SK-N-MC (cell line): ENCODE data around the gene ANKFN1.
A peak's percentile ranks its signal among the peaks of the same experiment; 100 is the strongest.

ENCODE experiments used
- DNase-seq: peaks from one replicate; pipeline ENCODE4 v3.0.0-alpha.2; 2011; ENCODE audit warnings: low read depth, low spot score
- H3K27ac ChIP-seq: fragments of 200-600 bp; sonication (generic); 2 replicates; pipeline ENCODE4 v1.5.1; 2016; ENCODE audit warnings: mixed run types
- H3K36me3 ChIP-seq: fragments of 200-600 bp; sonication (generic); 2 replicates; pipeline ENCODE4 v1.6.1; 2017; ENCODE audit warnings: antibody characterized with exemption, low read length, mixed read lengths; ENCODE audit not compliant: insufficient read depth
- H3K4me3 ChIP-seq: fragments of 200-600 bp; sonication (generic); 2 replicates; pipeline ENCODE4 v1.5.1; 2016
- H3K9ac ChIP-seq: fragments of 200-600 bp; sonication (generic); 2 replicates; pipeline ENCODE4 v1.8.0; 2017; ENCODE audit warnings: mixed run types, mixed read lengths; ENCODE audit not compliant: insufficient read length
- H3K9me3 ChIP-seq: fragments of 200-600 bp; sonication (generic); 2 replicates; pipeline ENCODE4 v1.6.1; 2017; ENCODE audit warnings: low read depth, mild to moderate bottlenecking, antibody characterized with exemption, low read length, moderate library complexity, mixed read lengths
- EZH2 ChIP-seq: fragments of 200-600 bp; sonication (generic); IDR thresholded peaks from one replicate; pipeline ENCODE4 v1.6.1; 2017; ENCODE audit warnings: antibody characterized with exemption
- FOXP2 ChIP-seq: optimal IDR thresholded peaks from 2 replicates; pipeline ENCODE3; 2011; ENCODE audit warnings: mild to moderate bottlenecking, moderate library complexity; ENCODE audit not compliant: insufficient read depth; ENCODE audit errors: extremely low read length, control extremely low read depth
- POLR2AphosphoS5 ChIP-seq: IDR thresholded peaks from 2 replicates; pipeline ENCODE4 v1.6.1; 2012; ENCODE audit warnings: mild to moderate bottlenecking, low read depth, low read length, borderline replicate concordance

The ANKFN1 gene

GRCh38 chr17:56119936-56120335 is 33.3 kb upstream of the ANKFN1 start:
- Histone ChIP-seq H3K9ac (no peak overlapping the region), H3K36me3 (no peaks in the 10 kb centered on the region), H3K4me3 (no peak overlapping the region), H3K9me3 (no peaks in the 10 kb centered on the region), H3K27ac (no peak overlapping the region)
- DNase-seq: no peak
- TF ChIP-seq POLR2AphosphoS5: no peak
- no peak for TF ChIP-seq FOXP2
- no peak for TF ChIP-seq EZH2

GRCh38 chr17:56121191-56122051 is 31.9 kb upstream of the ANKFN1 start:
- H3K9me3 ChIP-seq: no peaks in the 10 kb centered on the region
- no peaks in the 10 kb centered on the region for H3K36me3 ChIP-seq
- no peak overlapping the region for H3K4me3 ChIP-seq
- no peak overlapping the region for H3K27ac ChIP-seq
- DNase-seq: no peak
- TF ChIP-seq FOXP2: no peak
- no peak for TF ChIP-seq EZH2
- no peak for TF ChIP-seq POLR2AphosphoS5
- no peak overlapping the region for H3K9ac ChIP-seq

GRCh38 chr17:56125830-56126819 is 27.1 kb upstream of the ANKFN1 start:
- no peaks in the 10 kb centered on the region for H3K36me3 ChIP-seq
- H3K27ac ChIP-seq: no peak overlapping the region
- no peak overlapping the region for H3K4me3 ChIP-seq
- no peak overlapping the region for H3K9ac ChIP-seq
- no peaks in the 10 kb centered on the region for H3K9me3 ChIP-seq
- peak; percentile 14 for DNase-seq
- no peak for TF ChIP-seq POLR2AphosphoS5
- no peak for TF ChIP-seq EZH2
- TF ChIP-seq FOXP2: no peak

GRCh38 chr17:56130026-56130425 is 23.2 kb upstream of the ANKFN1 start:
- no peak overlapping the region for H3K9ac ChIP-seq
- no peak overlapping the region for H3K4me3 ChIP-seq
- H3K27ac ChIP-seq: no peak overlapping the region
- no peak for TF ChIP-seq EZH2
- TF ChIP-seq POLR2AphosphoS5: no peak
- no peak for TF ChIP-seq FOXP2
- no peaks in the 10 kb centered on the region for H3K36me3 ChIP-seq
- H3K9me3 ChIP-seq: no peaks in the 10 kb centered on the region
- DNase-seq: no peak

- TF ChIP-seq POLR2AphosphoS5: no peak
- no peak for TF ChIP-seq FOXP2
- no peak for TF ChIP-seq EZH2
- no peaks in the 10 kb centered on the region for H3K36me3 ChIP-seq
- H3K9me3 ChIP-seq: no peaks in the 10 kb centered on the region
- no peak for DNase-seq
- no peak overlapping the region for H3K4me3 ChIP-seq
- H3K9ac ChIP-seq: no peak overlapping the region
- no peak overlapping the region for H3K27ac ChIP-seq
Measured at GRCh38 chr17:56130631-56131030, 22.6 kb upstream of the ANKFN1 start.

GRCh38 chr17:56131431-56131830 is 21.8 kb upstream of the ANKFN1 start:
- Histone ChIP-seq H3K9me3 (no peaks in the 10 kb centered on the region), H3K27ac (no peak overlapping the region), H3K4me3 (no peak overlapping the region), H3K9ac (no peak overlapping the region), H3K36me3 (no peaks in the 10 kb centered on the region)
- DNase-seq: no peak
- TF ChIP-seq POLR2AphosphoS5 (no peak), FOXP2 (no peak), EZH2 (no peak)

- Histone ChIP-seq H3K4me3 (no peak overlapping the region), H3K36me3 (no peaks in the 10 kb centered on the region), H3K9me3 (no peaks in the 10 kb centered on the region), H3K27ac (no peak overlapping the region), H3K9ac (no peak overlapping the region)
- no peak for DNase-seq
- no peak for TF ChIP-seq EZH2
Measured at GRCh38 chr17:56136301-56136700, 17.0 kb upstream of the ANKFN1 start.

GRCh38 chr17:56141046-56141839 is 12.0 kb upstream of the ANKFN1 start:
- no peak overlapping the region for H3K9ac ChIP-seq
- TF ChIP-seq EZH2: no peak
- TF ChIP-seq POLR2AphosphoS5: no peak
- TF ChIP-seq FOXP2: no peak
- DNase-seq: no peak
- no peak overlapping the region for H3K27ac ChIP-seq
- H3K9me3 ChIP-seq: no peaks in the 10 kb centered on the region
- no peak overlapping the region for H3K4me3 ChIP-seq
- H3K36me3 ChIP-seq: no peaks in the 10 kb centered on the region
